ENCODE data around the gene ARF5.

DNA sequence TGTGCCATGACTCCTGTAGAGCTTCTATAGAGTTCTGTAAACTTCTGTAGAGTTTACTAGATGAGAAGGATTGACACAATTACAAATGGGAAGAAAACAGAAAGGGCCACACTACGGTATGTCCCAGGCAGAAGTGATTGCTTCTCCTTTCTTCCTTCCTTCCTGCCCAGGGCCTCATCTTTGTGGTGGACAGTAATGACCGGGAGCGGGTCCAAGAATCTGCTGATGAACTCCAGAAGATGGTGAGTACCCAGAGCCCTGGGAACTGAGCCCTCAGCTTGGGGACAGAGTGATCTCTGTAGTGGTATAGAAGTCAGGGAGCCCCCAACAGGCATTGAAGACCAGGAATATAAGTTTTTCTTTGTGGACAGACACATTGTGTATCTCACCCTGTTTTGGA lies 1.7 kb downstream of the ARF5 start:
- TF ChIP-seq, protein P1, sequence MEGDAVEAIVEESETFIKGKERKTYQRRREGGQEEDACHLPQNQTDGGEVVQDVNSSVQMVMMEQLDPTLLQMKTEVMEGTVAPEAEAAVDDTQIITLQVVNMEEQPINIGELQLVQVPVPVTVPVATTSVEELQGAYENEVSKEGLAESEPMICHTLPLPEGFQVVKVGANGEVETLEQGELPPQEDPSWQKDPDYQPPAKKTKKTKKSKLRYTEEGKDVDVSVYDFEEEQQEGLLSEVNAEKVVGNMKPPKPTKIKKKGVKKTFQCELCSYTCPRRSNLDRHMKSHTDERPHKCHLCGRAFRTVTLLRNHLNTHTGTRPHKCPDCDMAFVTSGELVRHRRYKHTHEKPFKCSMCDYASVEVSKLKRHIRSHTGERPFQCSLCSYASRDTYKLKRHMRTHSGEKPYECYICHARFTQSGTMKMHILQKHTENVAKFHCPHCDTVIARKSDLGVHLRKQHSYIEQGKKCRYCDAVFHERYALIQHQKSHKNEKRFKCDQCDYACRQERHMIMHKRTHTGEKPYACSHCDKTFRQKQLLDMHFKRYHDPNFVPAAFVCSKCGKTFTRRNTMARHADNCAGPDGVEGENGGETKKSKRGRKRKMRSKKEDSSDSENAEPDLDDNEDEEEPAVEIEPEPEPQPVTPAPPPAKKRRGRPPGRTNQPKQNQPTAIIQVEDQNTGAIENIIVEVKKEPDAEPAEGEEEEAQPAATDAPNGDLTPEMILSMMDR (conservative IDR thresholded peaks at IDR 0.05 in 1 of 2, IDR thresholded peaks at IDR 0.05 in 1 of 2; ENCODE audit: extremely low read depth in 1 of 2, insufficient read depth in 1 of 2, low read depth in 1 of 2, low read length in 2 of 2), result no peak
- TF ChIP-seq EZH2 (IDR thresholded peaks at IDR 0.05; ENCODE audit: borderline replicate concordance, low read length), result no peak
